HCEC 1CT (cell line): Measurements from ENCODE around the gene HSD17B12.

Experiments
- DNase-seq: peaks from one replicate; pipeline ENCODE4 v3.0.0-alpha.2; 2017

HSD17B12 gene

DNA sequence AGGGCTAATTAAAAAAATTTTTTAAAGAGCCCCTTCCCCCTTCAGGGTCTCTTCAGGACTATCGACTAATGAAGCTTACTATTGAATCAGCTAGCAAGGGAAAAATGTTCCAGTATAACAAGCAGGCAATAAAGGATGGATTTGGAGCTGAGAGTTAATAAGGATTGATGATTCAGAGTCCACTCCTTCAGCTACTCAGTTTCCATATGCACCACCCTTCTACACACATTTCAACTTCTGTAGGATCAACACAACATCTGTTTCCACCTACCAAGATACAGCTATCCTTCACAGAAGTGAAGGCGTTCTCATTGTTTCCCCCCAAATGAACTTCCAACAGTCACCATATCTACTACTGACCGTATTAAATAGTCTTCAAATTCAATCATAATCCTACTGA lies 193.5 kb downstream of the HSD17B12 start:
- no peak for DNase-seq

DNA sequence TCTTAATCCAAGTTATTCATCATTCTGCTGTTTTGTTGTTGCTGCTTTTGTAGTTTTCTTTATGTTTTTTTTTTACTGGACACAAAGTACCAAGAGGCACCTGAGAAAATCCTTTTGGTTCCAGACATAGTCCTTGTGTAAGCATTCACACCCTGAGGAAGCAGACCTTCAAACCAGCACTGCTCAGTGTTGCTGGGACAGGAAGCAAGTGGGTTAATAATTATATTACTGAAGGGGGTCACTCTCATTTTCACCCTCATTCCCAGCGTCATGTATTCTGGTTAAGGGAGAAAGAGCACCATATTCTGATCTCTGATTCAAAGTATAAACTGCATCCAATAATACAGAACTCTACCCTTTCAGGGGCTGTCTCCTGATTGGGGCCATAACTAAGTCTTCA lies 194.2 kb downstream of the HSD17B12 start:
- DNase-seq: no peak

DNA sequence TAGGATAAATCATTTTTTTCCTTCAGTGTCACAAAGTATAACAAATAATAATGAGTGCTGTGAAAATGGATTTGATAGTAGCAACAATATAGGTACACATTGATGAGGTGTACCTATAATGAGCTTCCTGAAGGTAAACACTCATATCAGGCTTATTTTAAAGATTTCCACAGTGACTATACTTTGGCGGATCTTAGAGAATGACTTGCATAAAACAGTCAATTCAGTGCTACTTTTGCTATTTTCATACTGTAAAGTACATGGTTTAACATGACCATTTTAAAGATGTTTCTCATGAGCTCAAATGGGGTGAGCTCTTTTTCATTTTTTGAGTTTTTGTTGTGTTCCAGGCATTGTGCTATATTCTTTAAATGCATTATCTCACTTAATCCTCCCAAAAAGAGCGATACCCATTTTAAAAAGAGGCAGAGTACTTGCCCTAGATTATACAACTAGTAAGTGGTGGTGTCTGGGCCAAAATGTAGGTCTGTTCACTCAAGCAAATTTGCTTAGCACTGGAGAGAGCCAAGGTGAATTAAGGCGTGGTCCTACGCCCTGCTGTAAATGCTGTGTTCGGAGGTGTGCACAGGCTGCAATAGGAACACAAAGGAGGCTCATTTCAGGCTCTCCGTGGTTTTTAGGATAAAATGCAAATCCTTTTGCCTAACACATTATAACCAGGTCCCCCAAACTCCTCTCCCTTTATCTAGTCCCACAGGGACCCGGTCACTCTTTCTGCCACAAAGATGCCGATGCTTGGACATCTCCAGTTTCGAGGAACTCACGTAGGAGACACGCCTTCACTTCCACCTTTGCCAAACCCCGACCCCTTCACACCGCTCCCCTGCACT lies 199.5 kb downstream of the HSD17B12 start:
- no peak for DNase-seq

DNA sequence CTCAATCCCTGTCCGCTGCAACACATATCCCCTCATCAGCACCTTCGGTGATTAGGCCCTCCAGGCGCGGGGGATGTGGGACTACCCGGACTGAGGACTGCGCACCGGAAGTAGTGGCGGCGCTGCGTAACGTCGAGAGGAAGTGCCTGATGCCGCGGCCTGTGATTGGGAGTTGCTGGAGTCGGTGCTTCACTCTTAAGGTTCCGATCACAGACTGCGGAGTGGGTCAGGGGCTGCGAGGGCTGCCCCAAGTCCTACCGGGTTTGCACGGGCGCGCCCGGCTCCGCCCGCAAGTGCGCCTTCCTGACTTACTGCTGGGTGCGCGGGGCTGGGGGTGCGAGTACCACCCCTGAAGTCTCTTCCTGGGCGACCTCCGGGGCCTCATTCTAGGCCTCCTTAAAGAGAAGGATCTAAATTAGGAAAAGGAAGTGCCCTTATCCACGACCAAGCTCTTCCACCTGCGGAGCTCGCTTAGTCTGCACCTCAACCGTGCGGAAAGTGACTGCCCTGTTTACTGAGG lies 200.2 kb downstream of the HSD17B12 start, which contains the start of gene ALKBH3:
TSS of gene ALKBH3 (plus strand) at position 192 of the 520 bp plus-strand sequence. CDS start 1,822 bp downstream, outside the sequence.
- DNase-seq: peak; percentile 95

DNA sequence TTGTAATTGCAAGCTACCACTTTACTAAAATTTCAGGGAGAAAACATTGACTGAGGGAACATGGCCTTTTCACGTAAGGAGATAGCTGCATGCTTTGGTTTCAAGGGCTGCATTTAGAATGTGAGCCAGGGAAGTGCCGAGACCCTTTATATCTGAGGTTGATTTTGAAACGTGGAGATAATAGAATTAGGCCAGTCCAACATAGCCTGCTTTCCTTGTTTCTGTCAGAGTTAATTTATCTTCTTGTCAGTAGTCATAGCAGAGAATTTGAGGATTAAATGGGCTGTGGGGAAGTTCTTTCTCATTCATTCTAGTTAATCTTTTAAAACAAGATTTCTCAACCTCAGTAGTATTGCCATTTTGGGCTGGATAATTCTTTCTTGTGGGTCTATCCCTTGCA lies 212.3 kb downstream of the HSD17B12 start:
- DNase-seq: no peak

DNA sequence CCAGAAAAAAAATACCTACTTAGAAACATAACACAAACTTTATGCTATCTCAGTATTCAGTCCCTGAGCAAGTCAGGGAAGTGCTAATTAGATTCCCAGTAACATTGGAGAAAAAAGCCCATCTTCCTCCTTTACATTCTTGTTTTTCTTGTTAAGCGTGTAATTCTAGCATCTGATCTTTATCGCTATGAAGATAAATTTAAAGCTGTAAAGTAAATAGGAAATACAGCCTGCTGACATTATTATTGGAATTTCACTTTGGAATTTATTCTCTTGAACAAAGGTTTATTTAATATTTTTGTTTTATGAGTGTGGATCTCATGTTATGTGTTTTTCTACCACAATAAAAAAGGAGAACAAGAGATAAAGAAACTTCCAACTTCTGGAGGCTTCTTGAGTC lies 214.0 kb downstream of the HSD17B12 start:
- DNase-seq: no peak

DNA sequence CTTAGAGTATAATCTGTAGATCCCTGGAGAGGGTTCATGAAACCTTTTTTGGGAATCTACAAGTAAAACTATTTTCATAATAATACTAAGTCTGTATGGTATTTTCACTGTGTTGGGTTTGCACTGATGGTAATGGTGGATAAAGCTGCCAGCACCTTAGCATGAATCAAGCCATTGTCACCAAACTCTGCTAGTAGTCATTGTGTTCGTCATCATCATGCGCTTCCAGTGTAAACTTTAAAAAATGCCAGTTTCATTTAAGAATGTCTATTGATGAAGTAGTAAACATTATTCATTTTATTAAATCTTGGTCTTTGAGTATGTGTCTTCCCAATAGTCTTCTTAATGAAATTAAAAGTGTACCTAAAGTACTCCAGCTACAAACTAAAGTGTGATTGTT lies 215.1 kb downstream of the HSD17B12 start:
- DNase-seq: no peak

DNA sequence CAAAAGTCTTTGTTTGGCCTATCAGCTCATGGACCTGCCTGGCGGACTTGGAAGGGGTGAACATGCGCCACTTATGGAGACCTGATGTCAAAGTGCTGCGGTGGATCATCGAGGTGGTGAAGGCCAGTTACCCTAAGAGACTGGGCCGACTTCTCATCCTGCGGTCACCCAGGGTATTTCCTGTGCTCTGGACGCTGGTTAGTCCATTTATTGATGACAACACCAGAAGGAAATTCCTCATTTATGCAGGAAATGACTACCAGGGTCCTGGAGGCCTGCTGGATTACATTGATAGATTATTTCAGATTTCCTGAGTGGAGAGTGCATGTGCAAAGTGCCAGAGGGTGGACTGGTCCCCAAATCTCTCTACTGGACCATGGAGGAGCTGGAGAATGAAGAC lies 218.0 kb downstream of the HSD17B12 start:
- DNase-seq: no peak

DNA sequence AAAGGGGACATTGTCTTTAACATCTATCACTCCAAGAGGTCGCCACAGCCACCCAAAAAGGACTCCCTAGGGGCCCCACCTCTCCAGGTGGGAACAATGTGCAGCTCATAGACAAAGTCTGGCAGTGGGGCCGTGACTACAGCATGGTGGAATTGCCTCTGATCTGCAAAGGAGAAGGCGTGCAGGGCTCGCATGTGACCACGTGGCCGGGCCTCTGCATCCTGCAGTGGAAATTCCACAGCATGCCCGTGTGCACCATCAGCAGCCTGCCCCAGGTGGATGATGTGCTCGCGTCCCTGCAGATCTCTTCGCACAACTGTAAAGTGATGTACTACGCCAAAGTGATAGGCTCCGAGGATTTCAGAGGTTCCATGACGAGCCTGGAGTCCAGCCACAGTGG lies 218.6 kb downstream of the HSD17B12 start:
- no peak for DNase-seq

DNA sequence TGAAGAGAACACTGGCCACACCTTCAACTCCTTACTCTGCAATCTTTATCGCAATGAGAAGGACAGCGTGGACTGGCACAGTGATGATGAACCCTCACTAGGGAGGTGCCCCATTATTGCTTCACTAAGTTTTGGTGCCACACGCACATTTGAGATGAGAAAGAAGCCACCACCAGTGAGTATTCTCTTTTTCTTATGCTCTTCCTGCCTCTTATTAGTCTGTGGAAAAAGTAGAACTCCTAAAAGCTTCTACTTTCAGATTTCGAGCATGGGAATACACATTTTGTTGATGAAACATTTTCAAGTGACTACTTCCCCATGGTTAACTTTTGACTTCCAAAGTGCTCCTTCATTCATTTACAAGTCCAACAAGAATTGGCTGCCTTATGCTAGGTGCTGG lies 221.0 kb downstream of the HSD17B12 start:
- no peak for DNase-seq

DNA sequence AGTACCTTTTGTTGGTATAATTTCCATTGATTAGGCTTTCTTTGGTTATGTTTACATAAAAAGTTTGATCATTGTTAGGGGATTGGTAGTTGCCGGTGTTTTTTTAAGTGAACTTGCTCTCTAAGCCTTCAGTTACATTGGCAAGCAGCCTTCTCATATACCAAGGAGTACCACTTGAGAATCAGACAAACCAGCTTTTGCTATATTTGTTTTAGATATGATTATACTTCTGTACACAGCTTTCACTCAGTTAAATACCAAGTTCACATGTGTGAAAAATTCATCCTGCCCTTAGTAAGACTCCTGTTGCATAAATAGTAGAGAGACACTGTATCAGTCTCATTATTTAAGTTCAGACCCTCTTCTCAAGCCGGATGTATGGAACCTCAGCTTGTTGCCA lies 222.5 kb downstream of the HSD17B12 start:
- no peak for DNase-seq

DNA sequence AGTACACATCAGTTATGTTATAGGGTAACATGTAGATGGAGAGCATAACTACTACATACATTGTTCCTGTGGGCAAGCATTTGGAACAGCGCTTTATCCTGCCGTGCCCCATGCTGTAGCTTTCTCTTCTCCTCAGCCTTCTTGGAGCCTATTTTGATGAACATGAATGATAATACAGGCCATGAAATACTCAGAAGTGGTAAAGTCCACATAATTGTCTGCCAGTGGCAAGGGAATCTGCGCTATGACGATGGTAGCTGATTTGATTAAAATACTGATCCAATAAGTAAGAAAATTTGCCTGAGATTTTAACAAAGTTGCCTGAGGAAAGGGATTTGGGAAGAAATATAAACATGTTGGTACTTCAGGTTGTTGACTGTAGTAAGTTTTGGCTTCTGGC lies 223.4 kb downstream of the HSD17B12 start:
- DNase-seq: no peak

DNA sequence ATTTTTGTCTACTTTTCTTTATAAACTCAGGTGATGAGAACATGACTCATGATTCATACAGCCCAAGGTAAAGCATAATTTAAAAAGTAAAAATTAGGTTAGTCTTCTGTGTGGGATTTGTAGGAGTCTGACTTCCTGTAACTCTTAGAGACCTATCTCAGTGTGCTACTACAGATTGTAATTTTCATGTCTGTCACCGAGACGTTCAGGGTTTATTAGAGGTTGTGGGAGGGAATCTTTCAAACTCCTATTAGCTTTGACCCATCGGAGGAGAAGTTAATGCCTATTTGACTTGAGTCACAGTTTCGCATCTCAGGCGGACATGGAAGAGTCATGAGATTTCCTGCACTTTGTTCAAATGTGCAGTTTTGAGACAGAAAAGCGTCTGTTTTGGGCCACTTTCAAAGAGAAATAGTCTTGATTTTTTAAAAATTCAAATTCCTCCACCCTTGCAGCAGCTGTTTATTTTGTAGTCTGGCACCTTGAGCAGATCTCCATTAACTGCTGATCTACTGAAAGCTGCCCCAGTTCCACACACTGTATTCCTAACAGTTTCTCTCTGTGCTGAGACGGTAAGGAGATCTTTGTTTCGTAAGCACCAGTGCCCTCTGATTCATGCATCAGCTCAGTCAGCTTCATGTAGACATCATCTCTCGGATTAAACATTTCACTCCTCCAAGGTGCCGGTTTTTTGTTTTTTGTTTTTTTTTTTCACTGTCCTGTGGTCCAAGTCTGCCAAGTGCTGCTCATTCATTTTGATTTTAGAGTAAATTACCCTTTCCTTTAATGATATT lies 224.4 kb downstream of the HSD17B12 start:
- peak; percentile 60 for DNase-seq

DNA sequence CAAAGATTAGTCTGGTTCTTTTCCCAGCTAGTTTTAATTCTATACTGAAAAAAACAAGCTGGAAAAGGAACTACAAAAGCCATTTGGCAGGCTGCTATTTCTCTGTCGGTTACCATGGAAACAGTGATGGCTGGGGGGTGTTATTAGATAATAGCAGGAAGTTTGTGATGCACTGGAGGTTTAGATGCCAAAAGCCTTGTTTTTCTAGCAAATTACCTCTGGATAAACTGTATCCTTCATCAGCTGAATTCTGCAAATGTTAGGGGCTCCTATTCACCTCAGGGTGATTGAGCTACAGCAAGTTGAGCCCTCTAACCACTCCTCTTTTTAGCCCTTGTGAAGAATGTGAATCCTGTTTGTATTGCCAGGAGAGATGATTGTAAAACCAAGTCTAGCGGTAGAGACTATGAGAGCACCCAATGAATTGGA lies 225.3 kb downstream of the HSD17B12 start:
- DNase-seq: no peak
